Measurements from ENCODE around the gene ERH. TPM values are rescaled to one million over a fixed set of nuclear protein-coding genes. Genes with fewer than 3 reads are reported as not detected.
"Not testable (repeated sequence)": the region's sequence is repeated elsewhere in the genome, so short reads cannot be mapped to it uniquely, and the experiment has no call there.

Gene ERH
- total RNA-seq, 3 donors from 2014 or later, result 69.0 to 98.0 (median 77.6) TPM

GRCh38 chr14:69399750-69400149 lies 1.7 kb upstream of the ERH start:
- intact Hi-C loops (cut with DNase I; ENCODE audit: low total_unique reads), result no loop called here
- H3K27me3 ChIP-seq, result no peaks in the 10 kb centered on the region
- H3K27ac ChIP-seq, result no peak overlapping the region
- no peaks in the 10 kb centered on the region for H3K9me3 ChIP-seq
- no peak for TF ChIP-seq CTCF (IDR thresholded peaks at IDR 0.05)
- no peak for TF ChIP-seq POLR2A (IDR thresholded peaks at IDR 0.05)
- no peak for TF ChIP-seq POLR2AphosphoS5 (IDR thresholded peaks at IDR 0.05)
- H3K36me3 ChIP-seq, result no peaks in the 10 kb centered on the region
- H3K4me1 ChIP-seq, result peaks cover 0 to 5% of the 10 kb centered on the region in 2 donors
- DNase-seq (ENCODE audit: low spot score in 2 of 2), result no peak
- H3K4me3 ChIP-seq, result peak overlapping the region in 2 of 3 donors; percentile 81 to 96

GRCh38 chr14:69398818-69399210 lies 715 bp upstream of the ERH start:
- Histone ChIP-seq H3K4me3 (peak overlapping the region; percentile 81 to 96 (median 91)), H3K27ac (peak overlapping the region; percentile 93 to 94), H3K27me3 (no peaks in the 10 kb centered on the region), H3K9me3 (no peaks in the 10 kb centered on the region), H3K36me3 (no peaks in the 10 kb centered on the region), H3K4me1 (peaks cover 0 to 5% of the 10 kb centered on the region in 2 donors)
- DNase-seq (ENCODE audit: low spot score in 2 of 2), result no peak
- TF ChIP-seq POLR2AphosphoS5 (IDR thresholded peaks at IDR 0.05) (peak in 1 of 3 donors; percentile 12), POLR2A (IDR thresholded peaks at IDR 0.05) (no peak)
- intact Hi-C loops (cut with DNase I; ENCODE audit: low total_unique reads), result no loop called here

- no peak for DNase-seq (ENCODE audit: low spot score in 2 of 2)
- Histone ChIP-seq H3K36me3 (no peaks in the 10 kb centered on the region), H3K4me1 (peaks cover 0 to 5% of the 10 kb centered on the region in 2 donors), H3K9me3 (no peaks in the 10 kb centered on the region), H3K27ac (no peak overlapping the region), H3K4me3 (no peak overlapping the region), H3K27me3 (no peaks in the 10 kb centered on the region)
- no peak for TF ChIP-seq CTCF (IDR thresholded peaks at IDR 0.05)
- no peak for TF ChIP-seq POLR2AphosphoS5 (IDR thresholded peaks at IDR 0.05)
- TF ChIP-seq POLR2A (IDR thresholded peaks at IDR 0.05), result no peak
- intact Hi-C loops (cut with DNase I; ENCODE audit: low total_unique reads), result no loop called here
Measured at GRCh38 chr14:69395929-69396328, 2.2 kb downstream of the ERH start.

- no peak overlapping the region for H3K4me3 ChIP-seq
- TF ChIP-seq POLR2A (IDR thresholded peaks at IDR 0.05), result no peak
- no peak for TF ChIP-seq CTCF (IDR thresholded peaks at IDR 0.05)
- TF ChIP-seq POLR2AphosphoS5 (IDR thresholded peaks at IDR 0.05), result no peak
- intact Hi-C loops (cut with DNase I; ENCODE audit: low total_unique reads), result no loop called here
- no peak overlapping the region for H3K27ac ChIP-seq
- H3K9me3 ChIP-seq, result no peaks in the 10 kb centered on the region
- H3K4me1 ChIP-seq, result no peaks in the 10 kb centered on the region
- H3K36me3 ChIP-seq, result no peaks in the 10 kb centered on the region
- DNase-seq (ENCODE audit: low spot score in 2 of 2), result no peak
- H3K27me3 ChIP-seq, result no peaks in the 10 kb centered on the region
Measured at GRCh38 chr14:69392481-69392880, 5.6 kb downstream of the ERH start.

GRCh38 chr14:69391400-69391799 lies 6.7 kb downstream of the ERH start:
- H3K36me3 ChIP-seq; H3K9me3 ChIP-seq; H3K27ac ChIP-seq; DNase-seq (ENCODE audit: low spot score in 2 of 2); intact Hi-C loops (cut with DNase I; ENCODE audit: low total_unique reads); H3K4me3 ChIP-seq; H3K27me3 ChIP-seq; H3K4me1 ChIP-seq: not testable (repeated sequence)

- no peaks in the 10 kb centered on the region for H3K9me3 ChIP-seq
- H3K4me3 ChIP-seq, result no peak overlapping the region
- DNase-seq (ENCODE audit: low spot score in 2 of 2), result no peak
- no peaks in the 10 kb centered on the region for H3K27me3 ChIP-seq
- TF ChIP-seq POLR2AphosphoS5 (IDR thresholded peaks at IDR 0.05) (no peak), POLR2A (IDR thresholded peaks at IDR 0.05) (no peak), CTCF (IDR thresholded peaks at IDR 0.05) (no peak)
- H3K27ac ChIP-seq, result no peak overlapping the region
- intact Hi-C loops (cut with DNase I; ENCODE audit: low total_unique reads), result no loop called here
- no peaks in the 10 kb centered on the region for H3K4me1 ChIP-seq
- H3K36me3 ChIP-seq, result no peaks in the 10 kb centered on the region
Measured at GRCh38 chr14:69387311-69387710, 10.8 kb downstream of the ERH start.

All from breast epithelium (tissue), 4 donors.